HEK293 (cell line): ENCODE measurements around the gene UGGT2.

ENCODE experiments used
- CTCF ChIA-PET: fragments of 350-600 bp; formaldehyde crosslinking; extraction: SDS; loops from one replicate; lab custom pipeline; 2021; ENCODE audit warnings: antibody characterized with exemption; lab: Yijun Ruan, JAX
- POLR2A ChIA-PET: fragments of 300-600 bp; formaldehyde crosslinking; extraction: SDS; loops from one replicate; lab custom pipeline; 2020; ENCODE audit warnings: antibody characterized with exemption, inconsistent platforms; lab: Yijun Ruan, JAX
- H3K27ac ChIP-seq: fragments of 200-500 bp; sonication (Bioruptor generic); 2 replicates; pipeline ENCODE4 v1.5.1; 2014; ENCODE audit warnings: low read depth, low read length, control low read depth, inconsistent platforms; ENCODE audit errors: extremely low read depth
- H3K36me3 ChIP-seq, 2 experiments: fragments of 200-500 bp in 1 of 2; sonication (Bioruptor generic) in 1 of 2; 1 replicate in 1 of 2; 2 replicates in 1 of 2; pipeline ENCODE4 v1.5.1; 2014 to 2017; ENCODE audit warnings: inconsistent platforms in 2 of 2, low read length in 2 of 2; ENCODE audit not compliant: control insufficient read depth in 2 of 2, insufficient read depth in 1 of 2
- H3K4me1 ChIP-seq: fragments of 200-500 bp; sonication (Bioruptor generic); 2 replicates; pipeline ENCODE4 v1.5.1; 2014; ENCODE audit warnings: mild to moderate bottlenecking, low read length, inconsistent platforms; ENCODE audit not compliant: control insufficient read depth, insufficient read depth
- H3K4me3 ChIP-seq: 2 replicates; pipeline ENCODE4 v1.5.1; 2011; ENCODE audit warnings: low read depth, mild to moderate bottlenecking, control low read depth, low read length, moderate library complexity
- H3K9me3 ChIP-seq: fragments of 200-500 bp; sonication (Bioruptor generic); 2 replicates; pipeline ENCODE4 v1.5.1; 2014; ENCODE audit warnings: low read depth, low read length, inconsistent platforms; ENCODE audit not compliant: control insufficient read depth, insufficient read depth
- GLIS2 ChIP-seq: fragments of 450-650 bp; formaldehyde crosslinking; IDR thresholded peaks from 2 replicates; pipeline ENCODE4 v1.5.1; 2016; ENCODE audit warnings: missing biosample characterization, missing genetic modification characterization
- KLF1 ChIP-seq: fragments of 450-650 bp; formaldehyde crosslinking; IDR thresholded peaks from 2 replicates; pipeline ENCODE4 v1.5.1; 2016; ENCODE audit warnings: missing biosample characterization, missing genetic modification characterization
- RBAK ChIP-seq: fragments of 450-650 bp; formaldehyde crosslinking; IDR thresholded peaks from 2 replicates; pipeline ENCODE4 v1.5.1; 2016; ENCODE audit warnings: missing biosample characterization, missing genetic modification characterization
- SETDB1 ChIP-seq: IDR thresholded peaks from one replicate; pipeline ENCODE4 v1.6.1; 2017; ENCODE audit warnings: mild to moderate bottlenecking, low read length, moderate library complexity, mixed read lengths; ENCODE audit not compliant: insufficient read length
- ZBTB1 ChIP-seq: fragments of 450-650 bp; formaldehyde crosslinking; IDR thresholded peaks from 2 replicates; pipeline ENCODE4 v1.5.1; 2016; ENCODE audit warnings: missing biosample characterization, missing genetic modification characterization
- ZIC2 ChIP-seq: fragments of 450-650 bp; formaldehyde crosslinking; IDR thresholded peaks from 2 replicates; pipeline ENCODE4 v1.5.1; 2016; ENCODE audit warnings: missing biosample characterization, missing genetic modification characterization
- ZNF132 ChIP-seq: fragments of 450-650 bp; formaldehyde crosslinking; IDR thresholded peaks from 2 replicates; pipeline ENCODE4 v1.5.1; 2017; ENCODE audit warnings: missing biosample characterization, missing genetic modification characterization, borderline replicate concordance
- ZNF140 ChIP-seq: fragments of 450-650 bp; formaldehyde crosslinking; IDR thresholded peaks from 2 replicates; pipeline ENCODE4 v1.5.1; 2016; ENCODE audit warnings: missing biosample characterization, missing genetic modification characterization
- ZNF175 ChIP-seq: fragments of 450-650 bp; formaldehyde crosslinking; IDR thresholded peaks from 2 replicates; pipeline ENCODE4 v1.5.1; 2016; ENCODE audit warnings: missing biosample characterization, missing genetic modification characterization
- ZNF302 ChIP-seq: fragments of 450-650 bp; formaldehyde crosslinking; IDR thresholded peaks from 2 replicates; pipeline ENCODE4 v1.5.1; 2016; ENCODE audit warnings: missing biosample characterization, missing genetic modification characterization, low read depth
- ZNF311 ChIP-seq: fragments of 450-650 bp; formaldehyde crosslinking; IDR thresholded peaks from 2 replicates; pipeline ENCODE4 v1.5.1; 2017; ENCODE audit warnings: missing biosample characterization, missing genetic modification characterization, borderline replicate concordance
- ZNF335 ChIP-seq: fragments of 450-650 bp; formaldehyde crosslinking; conservative IDR thresholded peaks from 2 replicates; pipeline ENCODE4 v1.5.1; 2016; ENCODE audit warnings: missing biosample characterization, missing genetic modification characterization
- ZNF398 ChIP-seq: fragments of 450-650 bp; formaldehyde crosslinking; IDR thresholded peaks from 2 replicates; pipeline ENCODE4 v1.5.1; 2017; ENCODE audit warnings: missing biosample characterization, missing genetic modification characterization
- ZNF426 ChIP-seq: fragments of 450-650 bp; formaldehyde crosslinking; IDR thresholded peaks from 2 replicates; pipeline ENCODE4 v1.5.1; 2017; ENCODE audit warnings: missing biosample characterization, missing genetic modification characterization, mild to moderate bottlenecking, inconsistent platforms, moderate library complexity
- ZNF514 ChIP-seq: fragments of 450-650 bp; formaldehyde crosslinking; IDR thresholded peaks from 2 replicates; pipeline ENCODE4 v1.5.1; 2016; ENCODE audit warnings: missing biosample characterization, missing genetic modification characterization
- ZNF596 ChIP-seq: fragments of 450-650 bp; IDR thresholded peaks from 2 replicates; pipeline ENCODE4 v1.5.0; 2018; ENCODE audit warnings: missing biosample characterization, mild to moderate bottlenecking, missing genetic modification characterization, moderate library complexity
- ZNF629 ChIP-seq: fragments of 450-650 bp; formaldehyde crosslinking; IDR thresholded peaks from 2 replicates; pipeline ENCODE4 v1.5.1; 2017; ENCODE audit warnings: missing biosample characterization, missing genetic modification characterization
- ZNF707 ChIP-seq: fragments of 450-650 bp; formaldehyde crosslinking; IDR thresholded peaks from 2 replicates; pipeline ENCODE4 v1.5.1; 2016; ENCODE audit warnings: missing biosample characterization, missing genetic modification characterization
- ZNF830 ChIP-seq: fragments of 450-650 bp; IDR thresholded peaks from 2 replicates; pipeline ENCODE4 v1.5.0; 2018; ENCODE audit warnings: missing biosample characterization, missing genetic modification characterization, low read depth, mild to moderate bottlenecking, moderate library complexity
- ZSCAN30 ChIP-seq: fragments of 450-650 bp; IDR thresholded peaks from 2 replicates; pipeline ENCODE4 v1.5.1; 2018; ENCODE audit warnings: missing biosample characterization, mild to moderate bottlenecking, missing genetic modification characterization, moderate library complexity
- ZSCAN4 ChIP-seq: fragments of 450-650 bp; formaldehyde crosslinking; IDR thresholded peaks from 2 replicates; pipeline ENCODE4 v1.5.1; 2017; ENCODE audit warnings: missing biosample characterization, missing genetic modification characterization
- ZXDB ChIP-seq: fragments of 450-650 bp; formaldehyde crosslinking; IDR thresholded peaks from 2 replicates; pipeline ENCODE4 v1.5.1; 2016; ENCODE audit warnings: missing biosample characterization, missing genetic modification characterization
- TF ChIP-seq, protein P1 (sequence below): fragments of 450-650 bp; formaldehyde crosslinking; IDR thresholded peaks from 2 replicates; pipeline ENCODE4 v1.5.1; 2016; ENCODE audit warnings: missing biosample characterization, missing genetic modification characterization
- TF ChIP-seq, protein P2 (sequence below): fragments of 450-650 bp; formaldehyde crosslinking; optimal IDR thresholded peaks from 2 replicates; pipeline ENCODE3; 2016; ENCODE audit warnings: missing biosample characterization, mild to moderate bottlenecking, missing genetic modification characterization

Gene UGGT2

GRCh38 chr13:96002322-96003131 lies 50.7 kb downstream of the UGGT2 start (continued):
- TF ChIP-seq, protein P1, sequence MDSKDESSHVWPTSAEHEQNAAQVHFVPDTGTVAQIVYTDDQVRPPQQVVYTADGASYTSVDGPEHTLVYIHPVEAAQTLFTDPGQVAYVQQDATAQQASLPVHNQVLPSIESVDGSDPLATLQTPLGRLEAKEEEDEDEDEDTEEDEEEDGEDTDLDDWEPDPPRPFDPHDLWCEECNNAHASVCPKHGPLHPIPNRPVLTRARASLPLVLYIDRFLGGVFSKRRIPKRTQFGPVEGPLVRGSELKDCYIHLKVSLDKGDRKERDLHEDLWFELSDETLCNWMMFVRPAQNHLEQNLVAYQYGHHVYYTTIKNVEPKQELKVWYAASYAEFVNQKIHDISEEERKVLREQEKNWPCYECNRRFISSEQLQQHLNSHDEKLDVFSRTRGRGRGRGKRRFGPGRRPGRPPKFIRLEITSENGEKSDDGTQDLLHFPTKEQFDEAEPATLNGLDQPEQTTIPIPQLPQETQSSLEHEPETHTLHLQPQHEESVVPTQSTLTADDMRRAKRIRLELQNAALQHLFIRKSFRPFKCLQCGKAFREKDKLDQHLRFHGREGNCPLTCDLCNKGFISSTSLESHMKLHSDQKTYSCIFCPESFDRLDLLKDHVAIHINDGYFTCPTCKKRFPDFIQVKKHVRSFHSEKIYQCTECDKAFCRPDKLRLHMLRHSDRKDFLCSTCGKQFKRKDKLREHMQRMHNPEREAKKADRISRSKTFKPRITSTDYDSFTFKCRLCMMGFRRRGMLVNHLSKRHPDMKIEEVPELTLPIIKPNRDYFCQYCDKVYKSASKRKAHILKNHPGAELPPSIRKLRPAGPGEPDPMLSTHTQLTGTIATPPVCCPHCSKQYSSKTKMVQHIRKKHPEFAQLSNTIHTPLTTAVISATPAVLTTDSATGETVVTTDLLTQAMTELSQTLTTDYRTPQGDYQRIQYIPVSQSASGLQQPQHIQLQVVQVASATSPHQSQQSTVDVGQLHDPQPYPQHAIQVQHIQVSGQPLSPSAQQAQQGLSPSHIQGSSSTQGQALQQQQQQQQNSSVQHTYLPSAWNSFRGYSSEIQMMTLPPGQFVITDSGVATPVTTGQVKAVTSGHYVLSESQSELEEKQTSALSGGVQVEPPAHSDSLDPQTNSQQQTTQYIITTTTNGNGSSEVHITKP (tag by site-specific recombination), result no peak

DNA sequence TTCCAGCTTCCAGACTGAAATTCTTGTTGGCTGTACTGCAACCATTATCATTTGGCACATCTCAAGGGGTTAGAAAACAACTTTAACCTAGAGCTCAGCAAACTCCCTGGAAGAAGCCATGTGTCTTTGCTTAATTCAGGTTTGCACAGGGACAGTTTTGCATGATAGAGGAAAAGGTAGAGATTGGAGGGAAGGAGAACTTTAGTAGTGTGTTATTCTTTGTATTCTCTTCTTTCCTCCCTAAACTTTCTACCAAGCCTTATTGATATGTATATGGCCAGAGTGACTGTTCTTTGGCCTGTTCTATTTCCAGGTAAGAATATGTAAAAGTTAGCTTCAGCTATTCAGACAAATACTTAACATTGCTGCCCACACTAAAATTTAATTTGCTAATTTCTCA lies 53.1 kb downstream of the UGGT2 start:
- ChIA-PET CTCF (interaction anchor here (0.7 kb wide), 1 partner anchor 754 kb away, joined by 3 read pairs; no protein-coding TSS in a partner anchor), POLR2A (no interaction called here)
- Histone ChIP-seq H3K9me3 (no peaks in the 10 kb centered on the region), H3K4me1 (no peaks in the 10 kb centered on the region), H3K36me3 (no peaks in the 10 kb centered on the region), H3K4me3 (no peak overlapping the region), H3K27ac (no peak overlapping the region)
- no peak for TF ChIP-seq ZNF398 (tag by site-specific recombination)
- TF ChIP-seq ZBTB1, result no peak
- TF ChIP-seq ZNF830, result no peak
- no peak for TF ChIP-seq ZSCAN4 (tag by site-specific recombination)
- no peak for TF ChIP-seq SETDB1
- TF ChIP-seq ZSCAN30 (tag by site-specific recombination), result no peak
- no peak for TF ChIP-seq ZNF175 (tag by site-specific recombination)
- no peak for TF ChIP-seq ZNF140
- TF ChIP-seq GLIS2 (tag by site-specific recombination), result no peak
- no peak for TF ChIP-seq ZNF302 (tag by site-specific recombination)

- ChIA-PET POLR2A (no interaction called here), CTCF (interaction anchor here (0.7 kb wide), 1 partner anchor 125 kb away, joined by 3 read pairs; no protein-coding TSS in a partner anchor)
- H3K36me3 ChIP-seq, result no peaks in the 10 kb centered on the region
- H3K9me3 ChIP-seq, result no peaks in the 10 kb centered on the region
- TF ChIP-seq ZNF311 (no peak), ZNF514 (tag by site-specific recombination) (no peak), ZXDB (tag by site-specific recombination) (no peak), ZNF629 (tag by site-specific recombination) (no peak), ZIC2 (tag by site-specific recombination) (no peak), ZBTB1 (no peak), ZNF707 (tag by site-specific recombination) (no peak), ZNF132 (tag by site-specific recombination) (no peak), ZNF302 (tag by site-specific recombination) (no peak), RBAK (tag by site-specific recombination) (no peak), ZNF596 (tag by site-specific recombination) (no peak), ZNF335 (tag by site-specific recombination) (no peak), KLF1 (no peak), ZNF426 (no peak)
- TF ChIP-seq, protein P2, sequence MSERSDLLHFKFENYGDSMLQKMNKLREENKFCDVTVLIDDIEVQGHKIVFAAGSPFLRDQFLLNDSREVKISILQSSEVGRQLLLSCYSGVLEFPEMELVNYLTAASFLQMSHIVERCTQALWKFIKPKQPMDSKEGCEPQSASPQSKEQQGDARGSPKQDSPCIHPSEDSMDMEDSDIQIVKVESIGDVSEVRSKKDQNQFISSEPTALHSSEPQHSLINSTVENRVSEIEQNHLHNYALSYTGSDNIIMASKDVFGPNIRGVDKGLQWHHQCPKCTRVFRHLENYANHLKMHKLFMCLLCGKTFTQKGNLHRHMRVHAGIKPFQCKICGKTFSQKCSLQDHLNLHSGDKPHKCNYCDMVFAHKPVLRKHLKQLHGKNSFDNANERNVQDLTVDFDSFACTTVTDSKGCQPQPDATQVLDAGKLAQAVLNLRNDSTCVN (tag by site-specific recombination), result no peak
- no peak overlapping the region for H3K27ac ChIP-seq
- H3K4me3 ChIP-seq, result no peak overlapping the region
- no peaks in the 10 kb centered on the region for H3K4me1 ChIP-seq
Measured at GRCh38 chr13:95987841-95988240, 65.4 kb downstream of the UGGT2 start.
